Measurements from ENCODE around the gene SFXN5.

The SFXN5 gene

DNA sequence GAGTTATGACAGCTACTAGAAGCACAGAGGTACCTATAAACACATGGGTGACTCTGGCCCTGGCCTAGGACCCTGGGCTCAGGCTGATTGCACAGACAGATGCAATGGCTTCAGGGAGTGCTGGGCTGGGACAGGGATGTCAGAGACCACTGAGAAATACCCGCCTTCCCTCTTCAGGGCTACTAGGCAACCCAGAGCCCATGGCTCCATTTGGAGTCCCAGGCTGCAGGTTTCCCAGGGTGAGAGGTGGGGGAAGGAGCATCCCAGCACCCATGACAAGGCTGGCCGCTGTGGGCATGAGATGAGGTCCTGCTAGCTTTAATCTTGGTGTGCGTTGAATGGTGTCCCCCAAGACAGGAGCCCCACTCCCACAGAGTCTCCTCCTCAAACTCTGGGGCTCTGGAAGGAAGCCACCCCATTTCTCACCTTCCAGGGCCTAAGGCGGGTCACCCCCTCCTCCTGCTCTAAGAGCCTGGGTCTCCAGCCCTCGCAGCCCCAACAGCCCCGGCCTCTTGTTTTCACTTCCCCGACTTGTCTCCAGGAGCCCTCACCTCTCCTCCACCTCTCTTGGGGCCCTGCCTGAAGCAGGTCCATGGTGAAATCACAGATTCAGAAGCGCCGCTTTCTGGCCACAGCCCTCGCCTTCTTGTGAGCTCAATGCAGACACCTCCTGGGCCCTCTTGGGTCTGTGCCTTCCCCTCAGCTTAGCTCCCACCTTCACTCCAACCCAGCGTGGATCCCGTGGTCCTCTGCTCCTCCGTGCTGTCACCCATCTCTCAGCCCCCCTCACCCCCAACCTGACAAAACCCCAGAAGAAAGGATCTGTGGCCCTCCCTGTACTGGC lies 112.7 kb downstream of the SFXN5 start:
- Histone ChIP-seq H3K9me3 (ENCODE audit: control insufficient read depth, insufficient read depth, low read length) (no peaks in the 10 kb centered on the region), H3K4me1 (ENCODE audit: insufficient read depth, low read length) (peaks cover 19% of the 10 kb centered on the region), H3K9ac (ENCODE audit: low read depth, low read length) (no peak overlapping the region), H3K36me3 (ENCODE audit: insufficient read depth, low read length) (no peaks in the 10 kb centered on the region)

GRCh38 chr2:72956936-72957335 lies 114.6 kb downstream of the SFXN5 start:
- no peak overlapping the region for H3K9ac ChIP-seq (ENCODE audit: low read depth, low read length)
- H3K4me1 ChIP-seq (ENCODE audit: insufficient read depth, low read length): peaks cover 8% of the 10 kb centered on the region
- no peaks in the 10 kb centered on the region for H3K36me3 ChIP-seq (ENCODE audit: insufficient read depth, low read length)
- H3K9me3 ChIP-seq (ENCODE audit: control insufficient read depth, insufficient read depth, low read length): no peaks in the 10 kb centered on the region

DNA sequence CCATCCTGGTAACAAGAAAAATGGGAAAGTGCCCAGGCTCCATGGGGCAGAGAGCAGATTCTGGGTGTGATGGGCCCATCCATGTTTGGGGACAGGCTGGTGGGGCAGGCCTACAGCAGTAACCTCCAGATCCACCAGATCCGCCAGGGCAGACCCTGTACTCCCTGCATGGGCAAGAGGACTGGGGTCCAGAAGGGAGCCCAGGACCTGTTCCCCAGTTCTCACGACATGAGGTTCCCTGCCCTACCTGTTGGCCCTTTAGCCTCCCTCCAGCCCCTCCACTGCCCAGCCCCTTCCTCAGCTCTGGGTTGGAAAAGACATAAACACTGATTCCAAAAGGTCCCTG lies 115.5 kb downstream of the SFXN5 start:
- H3K9ac ChIP-seq (ENCODE audit: low read depth, low read length): no peak overlapping the region
- H3K9me3 ChIP-seq (ENCODE audit: control insufficient read depth, insufficient read depth, low read length): no peaks in the 10 kb centered on the region
- peaks cover 11% of the 10 kb centered on the region for H3K4me1 ChIP-seq (ENCODE audit: insufficient read depth, low read length)
- no peaks in the 10 kb centered on the region for H3K36me3 ChIP-seq (ENCODE audit: insufficient read depth, low read length)

DNA sequence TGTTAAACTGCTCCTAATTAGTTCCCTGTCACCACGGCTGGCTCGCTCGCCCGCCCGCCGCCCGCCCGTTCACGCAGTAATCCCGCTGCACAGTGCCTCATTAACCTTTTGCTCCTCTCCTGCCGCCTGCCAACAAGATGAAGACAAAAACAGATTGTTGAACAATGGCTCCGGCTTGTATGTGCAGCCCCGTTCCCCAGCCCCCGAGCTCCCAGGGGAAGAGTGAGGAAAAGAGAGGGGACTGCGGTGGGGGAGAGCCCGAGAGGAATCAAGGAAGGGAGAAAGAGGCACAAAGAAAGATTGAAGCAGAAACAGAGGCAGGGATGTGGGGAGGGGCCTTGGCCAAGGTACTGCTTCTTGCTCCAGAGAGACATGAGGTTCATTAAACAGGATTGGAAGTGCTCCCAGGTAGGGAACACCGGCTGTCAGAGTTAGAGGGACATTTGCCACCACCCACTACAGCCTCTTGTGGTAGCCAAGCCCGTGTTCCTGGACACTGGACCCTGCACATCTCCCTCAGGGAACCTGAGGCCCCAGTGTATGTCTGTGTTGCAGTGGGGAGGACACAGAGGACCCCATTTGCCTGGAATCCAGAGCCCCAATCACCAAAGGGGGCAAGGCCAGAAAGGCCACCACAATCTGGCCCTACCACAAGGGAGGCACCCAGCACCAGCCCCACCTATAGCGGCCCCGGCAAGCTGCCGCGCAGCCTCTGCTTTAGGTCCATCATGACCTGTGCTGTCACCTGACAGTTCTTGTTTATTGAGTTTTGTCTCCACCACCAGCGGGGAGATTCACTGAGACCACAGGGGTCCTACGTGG lies 116.1 kb downstream of the SFXN5 start:
- H3K9ac ChIP-seq (ENCODE audit: low read depth, low read length): no peak overlapping the region
- no peaks in the 10 kb centered on the region for H3K9me3 ChIP-seq (ENCODE audit: control insufficient read depth, insufficient read depth, low read length)
- H3K36me3 ChIP-seq (ENCODE audit: insufficient read depth, low read length): no peaks in the 10 kb centered on the region
- peaks cover 14% of the 10 kb centered on the region for H3K4me1 ChIP-seq (ENCODE audit: insufficient read depth, low read length)

GRCh38 chr2:72954376-72955227 lies 116.9 kb downstream of the SFXN5 start:
- Histone ChIP-seq H3K4me1 (ENCODE audit: insufficient read depth, low read length) (peaks cover 18% of the 10 kb centered on the region), H3K9ac (ENCODE audit: low read depth, low read length) (no peak overlapping the region), H3K36me3 (ENCODE audit: insufficient read depth, low read length) (no peaks in the 10 kb centered on the region), H3K9me3 (ENCODE audit: control insufficient read depth, insufficient read depth, low read length) (no peaks in the 10 kb centered on the region)

DNA sequence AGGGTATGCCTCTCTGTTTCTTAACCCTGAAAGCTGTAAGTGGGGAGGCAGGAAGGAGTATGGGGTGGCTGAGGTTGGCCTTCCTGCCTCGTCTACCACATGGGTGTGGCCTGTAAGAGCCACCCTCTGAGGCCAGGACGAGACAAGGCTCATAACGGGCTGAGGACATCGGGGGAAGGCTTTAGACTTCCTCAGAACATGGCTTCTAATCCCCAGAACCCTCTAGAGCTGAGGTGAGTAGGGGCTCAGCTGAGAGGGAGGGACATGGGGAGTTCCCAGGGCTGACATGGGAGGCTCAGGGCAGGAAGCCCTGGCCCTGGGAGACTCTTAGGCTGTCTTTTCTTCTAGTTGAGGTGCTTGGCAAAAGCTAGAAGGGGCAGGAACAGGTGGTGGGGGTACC lies 117.5 kb downstream of the SFXN5 start:
- Histone ChIP-seq H3K9ac (ENCODE audit: low read depth, low read length) (no peak overlapping the region), H3K4me1 (ENCODE audit: insufficient read depth, low read length) (peaks cover 18% of the 10 kb centered on the region), H3K36me3 (ENCODE audit: insufficient read depth, low read length) (no peaks in the 10 kb centered on the region), H3K9me3 (ENCODE audit: control insufficient read depth, insufficient read depth, low read length) (no peaks in the 10 kb centered on the region)

DNA sequence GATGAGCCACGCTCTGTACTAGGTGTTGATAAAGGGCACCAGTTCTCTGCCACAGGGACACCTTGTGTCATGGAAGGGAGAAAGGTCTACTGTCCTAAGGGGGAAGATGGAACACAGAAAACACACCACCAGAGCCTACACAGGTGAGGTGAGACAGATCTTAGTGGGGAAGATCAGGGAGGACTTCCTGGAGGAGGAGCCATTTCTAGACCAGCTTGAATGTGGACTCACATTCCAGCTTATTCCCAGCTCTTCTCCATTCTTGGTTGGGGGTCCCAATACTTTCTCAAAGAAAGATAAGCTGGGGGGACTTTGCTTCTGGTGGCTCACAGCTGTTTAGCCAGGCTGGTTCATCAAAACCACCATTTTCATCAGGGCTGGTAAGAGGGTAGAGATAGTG lies 118.0 kb downstream of the SFXN5 start:
- Histone ChIP-seq H3K36me3 (ENCODE audit: insufficient read depth, low read length) (no peaks in the 10 kb centered on the region), H3K4me1 (ENCODE audit: insufficient read depth, low read length) (peaks cover 18% of the 10 kb centered on the region), H3K9me3 (ENCODE audit: control insufficient read depth, insufficient read depth, low read length) (no peaks in the 10 kb centered on the region), H3K9ac (ENCODE audit: low read depth, low read length) (no peak overlapping the region)

DNA sequence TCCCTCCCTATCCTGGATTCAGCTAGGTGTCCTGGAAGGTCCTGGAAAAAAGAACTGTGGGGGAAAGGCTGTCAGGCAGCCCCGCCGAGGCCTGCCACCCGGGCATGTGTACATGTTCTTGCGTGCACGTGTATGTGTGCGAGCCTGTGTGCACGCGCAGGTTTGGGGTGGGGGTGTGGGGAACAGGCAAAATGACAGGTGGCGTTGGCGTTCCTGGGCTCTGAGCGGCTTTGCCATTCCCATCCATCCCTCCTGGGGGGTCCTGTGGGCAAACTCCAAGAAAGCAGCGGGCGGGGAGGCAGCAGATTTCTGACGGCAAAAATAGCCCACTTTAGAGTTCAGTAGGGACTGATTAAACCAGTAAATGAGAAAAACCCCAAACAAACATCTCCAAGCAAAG lies 118.6 kb downstream of the SFXN5 start:
- Histone ChIP-seq H3K4me1 (ENCODE audit: insufficient read depth, low read length) (peaks cover 18% of the 10 kb centered on the region), H3K9me3 (ENCODE audit: control insufficient read depth, insufficient read depth, low read length) (no peaks in the 10 kb centered on the region), H3K36me3 (ENCODE audit: insufficient read depth, low read length) (no peaks in the 10 kb centered on the region), H3K9ac (ENCODE audit: low read depth, low read length) (no peak overlapping the region)

- Histone ChIP-seq H3K4me1 (ENCODE audit: insufficient read depth, low read length) (peaks cover 18% of the 10 kb centered on the region), H3K9me3 (ENCODE audit: control insufficient read depth, insufficient read depth, low read length) (no peaks in the 10 kb centered on the region), H3K9ac (ENCODE audit: low read depth, low read length) (no peak overlapping the region), H3K36me3 (ENCODE audit: insufficient read depth, low read length) (no peaks in the 10 kb centered on the region)
Measured at GRCh38 chr2:72952110-72952823, 119.2 kb downstream of the SFXN5 start.

- Histone ChIP-seq H3K9ac (ENCODE audit: low read depth, low read length) (no peak overlapping the region), H3K9me3 (ENCODE audit: control insufficient read depth, insufficient read depth, low read length) (no peaks in the 10 kb centered on the region), H3K4me1 (ENCODE audit: insufficient read depth, low read length) (peaks cover 18% of the 10 kb centered on the region)
Measured at GRCh38 chr2:72951303-72952095, 120.0 kb downstream of the SFXN5 start.

DNA sequence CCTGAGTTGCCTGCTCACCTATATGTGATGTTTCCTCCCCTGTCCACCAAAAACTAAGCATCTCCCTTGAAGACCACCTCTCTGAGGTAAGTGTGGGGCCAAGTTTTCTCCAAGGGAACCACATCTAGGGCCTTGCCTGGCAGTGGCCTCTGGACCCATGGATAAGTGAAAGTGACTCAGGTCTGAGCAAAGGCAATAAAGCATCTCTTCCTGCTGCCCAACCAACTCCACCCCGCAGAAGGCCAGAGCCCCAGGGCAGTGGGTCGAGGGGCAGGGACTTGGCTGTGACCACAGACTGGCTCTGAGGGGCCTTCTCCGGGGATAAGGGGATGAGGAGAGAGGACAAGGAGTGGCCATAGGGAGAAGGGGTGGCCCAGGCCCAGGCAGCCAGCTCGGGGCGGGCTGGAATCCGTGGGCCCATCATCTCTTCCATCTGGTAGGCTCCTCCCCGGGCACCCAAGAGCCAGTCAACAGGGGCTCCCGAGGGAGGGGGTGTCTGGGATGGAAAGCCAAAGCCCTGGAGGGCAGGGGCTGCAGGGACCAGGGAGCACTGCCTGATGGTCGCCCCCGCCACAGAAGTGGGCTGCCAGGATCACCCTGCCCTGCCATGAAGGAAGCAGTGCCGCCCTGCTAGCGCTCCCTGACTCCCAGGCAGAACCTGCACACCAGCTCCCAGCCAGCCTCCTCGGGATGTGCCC lies 120.8 kb downstream of the SFXN5 start:
- no peak overlapping the region for H3K9ac ChIP-seq (ENCODE audit: low read depth, low read length)
- H3K4me1 ChIP-seq (ENCODE audit: insufficient read depth, low read length): peaks cover 18% of the 10 kb centered on the region
- no peaks in the 10 kb centered on the region for H3K9me3 ChIP-seq (ENCODE audit: control insufficient read depth, insufficient read depth, low read length)
- no peaks in the 10 kb centered on the region for H3K36me3 ChIP-seq (ENCODE audit: insufficient read depth, low read length)

More at GRCh38 chr2:72951303-72952095, 120.0 kb downstream of the SFXN5 start:
- no peaks in the 10 kb centered on the region for H3K36me3 ChIP-seq (ENCODE audit: insufficient read depth, low read length)

DNA sequence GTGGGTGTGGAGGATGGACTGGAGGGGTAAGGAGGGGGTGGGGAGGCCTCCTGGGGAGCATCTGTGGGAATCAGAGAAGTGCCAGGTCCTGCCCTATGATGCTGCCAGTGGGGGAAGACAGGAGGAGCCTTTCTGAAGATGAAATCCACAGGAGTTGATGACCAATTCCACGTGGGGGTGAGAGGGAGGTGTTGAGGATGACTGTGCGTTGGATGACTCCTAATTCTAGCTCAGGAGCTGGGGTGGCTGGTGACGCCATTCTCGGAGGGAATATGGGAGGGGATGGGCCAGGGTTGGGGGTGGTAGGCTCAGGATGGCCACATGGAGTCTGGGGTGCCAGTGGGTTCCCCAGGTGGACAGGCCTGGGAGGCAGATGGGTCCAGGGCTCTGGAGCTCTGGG lies 121.9 kb downstream of the SFXN5 start:
- no peak overlapping the region for H3K9ac ChIP-seq (ENCODE audit: low read depth, low read length)
- H3K9me3 ChIP-seq (ENCODE audit: control insufficient read depth, insufficient read depth, low read length): no peaks in the 10 kb centered on the region
- no peaks in the 10 kb centered on the region for H3K36me3 ChIP-seq (ENCODE audit: insufficient read depth, low read length)
- H3K4me1 ChIP-seq (ENCODE audit: insufficient read depth, low read length): peaks cover 18% of the 10 kb centered on the region

DNA sequence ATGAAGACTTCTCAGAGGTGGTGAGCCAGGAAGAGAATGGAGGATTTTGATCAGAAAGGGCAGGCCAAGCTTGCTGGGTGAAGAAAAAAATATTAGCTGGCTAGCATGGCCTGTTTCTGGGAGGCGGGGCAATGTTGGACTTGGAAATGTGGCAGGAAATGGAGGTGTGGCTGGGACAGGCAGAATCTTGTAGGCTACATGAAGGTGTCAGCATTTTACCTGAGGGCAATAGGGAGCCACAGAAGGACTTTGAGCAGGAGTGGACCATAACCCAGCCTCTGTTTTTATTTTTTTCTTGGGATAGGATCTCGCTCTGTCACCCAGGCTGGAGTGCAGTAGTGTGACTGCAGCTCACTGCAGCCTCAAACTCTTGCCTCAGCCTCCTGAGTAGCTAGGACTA lies 122.5 kb downstream of the SFXN5 start:
- Histone ChIP-seq H3K4me1 (ENCODE audit: insufficient read depth, low read length) (peaks cover 18% of the 10 kb centered on the region), H3K9ac (ENCODE audit: low read depth, low read length) (no peak overlapping the region), H3K9me3 (ENCODE audit: control insufficient read depth, insufficient read depth, low read length) (no peaks in the 10 kb centered on the region), H3K36me3 (ENCODE audit: insufficient read depth, low read length) (no peaks in the 10 kb centered on the region)

Data from ES-I3 (cell line).